NCI-H1436 treated with DMSO at 0.1 percent for 48 hours (cell line): ENCODE data around the gene CHURC1.

Experiments used
- DNase-seq: peaks from one replicate; lab custom pipeline; 2025; lab: John Stamatoyannopoulos, UW

CHURC1 gene

GRCh38 chr14:64956697-64957406 lies 42.6 kb downstream of the CHURC1 start:
- DNase-seq: no peak

GRCh38 chr14:64958201-64958600 lies 43.9 kb downstream of the CHURC1 start:
- DNase-seq: no peak

GRCh38 chr14:64958743-64959142 lies 44.5 kb downstream of the CHURC1 start:
- no peak for DNase-seq

GRCh38 chr14:64960762-64961276 lies 46.6 kb downstream of the CHURC1 start:
- DNase-seq: peak; percentile 28

GRCh38 chr14:64963611-64964010 lies 49.4 kb downstream of the CHURC1 start:
- no peak for DNase-seq

GRCh38 chr14:64965356-64966000 lies 51.2 kb downstream of the CHURC1 start:
- DNase-seq: no peak

- DNase-seq: no peak
These were observed 52.7 kb downstream of the CHURC1 start for GRCh38 chr14:64966976-64967375.

- no peak for DNase-seq
These were observed 53.9 kb downstream of the CHURC1 start for GRCh38 chr14:64968167-64968566.

GRCh38 chr14:64968651-64969050 lies 54.4 kb downstream of the CHURC1 start:
- DNase-seq: no peak

GRCh38 chr14:64970041-64970440 lies 55.8 kb downstream of the CHURC1 start:
- DNase-seq: no peak

GRCh38 chr14:64970776-64971477 lies 56.7 kb downstream of the CHURC1 start:
- DNase-seq: no peak

- DNase-seq: no peak
These were observed 57.3 kb downstream of the CHURC1 start for GRCh38 chr14:64971491-64971942.

- no peak for DNase-seq
These were observed 57.9 kb downstream of the CHURC1 start, which contains the start of gene RAB15 for GRCh38 chr14:64971943-64972791. Gene RAB15 (minus strand): TSS chr14:64972336. CDS start chr14:64972076, 260 bp downstream.

- DNase-seq: no peak
These were observed 58.8 kb downstream of the CHURC1 start for GRCh38 chr14:64973026-64973442.

GRCh38 chr14:64973826-64974225 lies 59.6 kb downstream of the CHURC1 start:
- DNase-seq: no peak

- no peak for DNase-seq
These were observed 60.3 kb downstream of the CHURC1 start for GRCh38 chr14:64974563-64974962.

GRCh38 chr14:64979336-64980074 lies 65.2 kb downstream of the CHURC1 start:
- no peak for DNase-seq

GRCh38 chr14:64983439-64984310 lies 69.4 kb downstream of the CHURC1 start:
- DNase-seq: peak; percentile 7
